HG03135 (cell line): ENCODE data around the gene PRPSAP2.
"Not testable (repeated sequence)": the region's sequence is repeated elsewhere in the genome, so short reads cannot be mapped to it uniquely, and the experiment has no call there.

Source experiments
- ATAC-seq: cut with Tn5 transposase; IDR thresholded peaks from one replicate; pipeline ENCODE4 v1.9.1; 2021; ENCODE audit warnings: mild to moderate bottlenecking, moderate library complexity; ENCODE audit not compliant: unreplicated experiment

PRPSAP2 gene

GRCh38 chr17:18857864-18858566 is at the start of gene PRPSAP2:
PRPSAP2 (plus strand) TSS chr17:18858131; CDS start chr17:18865834, 7,703 bp downstream.
- peak; percentile 53 for ATAC-seq

GRCh38 chr17:18815924-18816323 is 42.0 kb upstream of the PRPSAP2 start:
- ATAC-seq: not testable (repeated sequence)

GRCh38 chr17:18816489-18817371 is 41.2 kb upstream of the PRPSAP2 start:
- ATAC-seq: not testable (repeated sequence)

- not testable (repeated sequence) for ATAC-seq
Observed at GRCh38 chr17:18821430-18821829, 36.5 kb upstream of the PRPSAP2 start.

GRCh38 chr17:18827613-18828012 is 30.3 kb upstream of the PRPSAP2 start:
- ATAC-seq: not testable (repeated sequence)

GRCh38 chr17:18848501-18848900 is 9.4 kb upstream of the PRPSAP2 start:
- ATAC-seq: no peak

GRCh38 chr17:18850679-18851078 is 7.3 kb upstream of the PRPSAP2 start:
- no peak for ATAC-seq

GRCh38 chr17:18851201-18851600 is 6.7 kb upstream of the PRPSAP2 start:
- ATAC-seq: no peak

GRCh38 chr17:18854956-18855355 is 3.0 kb upstream of the PRPSAP2 start:
- no peak for ATAC-seq

GRCh38 chr17:18855831-18856569 is 1.9 kb upstream of the PRPSAP2 start:
- ATAC-seq: peak; percentile 72

GRCh38 chr17:18856570-18856915 is 1.4 kb upstream of the PRPSAP2 start:
- ATAC-seq: no peak

GRCh38 chr17:18858567-18859245 is 775 bp downstream of the PRPSAP2 start:
- no peak for ATAC-seq

GRCh38 chr17:18859256-18859655 is 1.3 kb downstream of the PRPSAP2 start:
- ATAC-seq: no peak

GRCh38 chr17:18860161-18860972 is 2.4 kb downstream of the PRPSAP2 start:
- ATAC-seq: no peak

- no peak for ATAC-seq
Observed at GRCh38 chr17:18862011-18862410, 4.1 kb downstream of the PRPSAP2 start.

- not testable (repeated sequence) for ATAC-seq
Observed at GRCh38 chr17:18864996-18865395, 7.1 kb downstream of the PRPSAP2 start.

GRCh38 chr17:18866866-18867813 is 9.2 kb downstream of the PRPSAP2 start:
- no peak for ATAC-seq

GRCh38 chr17:18877104-18877645 is 19.2 kb downstream of the PRPSAP2 start:
- no peak for ATAC-seq
